BLaER1 (cell line): ENCODE data around the gene PALM.
A peak's percentile ranks its signal among the peaks of the same experiment; 100 is the strongest.
"Not testable (repeated sequence)": the region's sequence is repeated elsewhere in the genome, so short reads cannot be mapped to it uniquely, and the experiment has no call there.

Experiments
- H3K27ac ChIP-seq: shearing (Covaris generic); formaldehyde crosslinking; 2 replicates; pipeline ENCODE4 v1.8.1; 2022
- H3K27me3 ChIP-seq: shearing (Covaris generic); formaldehyde crosslinking; 2 replicates; pipeline ENCODE4 v1.8.1; 2022
- H3K36me3 ChIP-seq: shearing (Covaris generic); formaldehyde crosslinking; 2 replicates; pipeline ENCODE4 v1.8.1; 2022
- H3K4me1 ChIP-seq: shearing (Covaris generic); formaldehyde crosslinking; 2 replicates; pipeline ENCODE4 v1.8.1; 2022
- H3K4me2 ChIP-seq: shearing (Covaris generic); formaldehyde crosslinking; 2 replicates; pipeline ENCODE4 v1.8.1; 2022
- H3K4me3 ChIP-seq: shearing (Covaris generic); formaldehyde crosslinking; 2 replicates; pipeline ENCODE4 v1.8.1; 2022
- H3K9ac ChIP-seq: shearing (Covaris generic); formaldehyde crosslinking; 2 replicates; pipeline ENCODE4 v1.8.1; 2022
- H3K9me3 ChIP-seq: shearing (Covaris generic); formaldehyde crosslinking; 2 replicates; pipeline ENCODE4 v1.8.1; 2022
- H4K20me1 ChIP-seq: shearing (Covaris generic); formaldehyde crosslinking; 2 replicates; pipeline ENCODE4 v1.8.1; 2022
- Cebpa-rat ChIP-seq: shearing (Covaris generic); IDR thresholded peaks from 2 replicates; pipeline ENCODE4 v1.8.1; 2022

The PALM gene

DNA sequence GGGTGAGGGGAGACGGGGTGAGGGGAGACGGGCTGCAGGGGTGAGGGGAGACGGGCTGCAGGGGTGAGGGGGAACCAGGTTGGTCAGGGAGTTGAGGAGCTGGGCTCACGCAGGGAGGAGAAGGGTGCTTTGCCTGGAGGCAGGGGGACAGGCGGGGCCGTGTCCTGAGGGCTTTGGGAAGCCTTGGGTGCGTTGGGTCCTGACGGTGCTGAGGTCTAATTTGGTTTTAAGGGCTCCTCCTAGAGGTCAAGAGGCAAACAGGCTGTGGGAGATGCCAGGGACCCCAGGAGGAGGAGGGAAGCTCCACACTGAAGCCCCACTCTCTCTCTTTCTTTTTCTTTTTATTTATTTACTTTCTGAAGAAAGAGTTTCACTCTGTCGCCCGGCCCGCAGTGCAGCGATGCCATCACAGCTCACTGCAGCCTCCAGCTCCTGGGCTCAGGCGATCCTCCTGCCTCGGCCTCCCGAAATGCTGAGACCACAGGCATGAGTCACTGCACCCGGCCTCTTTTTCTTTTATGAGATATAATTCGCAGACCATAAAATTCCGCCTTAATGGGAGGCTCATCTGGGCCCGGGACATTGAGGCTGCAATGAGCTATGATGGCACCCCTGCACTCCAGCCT lies 32.9 kb downstream of the PALM start:
- Histone ChIP-seq H3K9ac (no peak overlapping the region), H3K36me3 (peaks cover 71% of the 10 kb centered on the region), H3K4me1 (peaks cover 8% of the 10 kb centered on the region), H4K20me1 (peaks cover 16% of the 10 kb centered on the region), H3K27me3 (no peaks in the 10 kb centered on the region), H3K27ac (no peak overlapping the region), H3K4me3 (no peak overlapping the region), H3K9me3 (peaks cover 40% of the 10 kb centered on the region), H3K4me2 (no peak overlapping the region)
- TF ChIP-seq Cebpa-rat, result no peak

DNA sequence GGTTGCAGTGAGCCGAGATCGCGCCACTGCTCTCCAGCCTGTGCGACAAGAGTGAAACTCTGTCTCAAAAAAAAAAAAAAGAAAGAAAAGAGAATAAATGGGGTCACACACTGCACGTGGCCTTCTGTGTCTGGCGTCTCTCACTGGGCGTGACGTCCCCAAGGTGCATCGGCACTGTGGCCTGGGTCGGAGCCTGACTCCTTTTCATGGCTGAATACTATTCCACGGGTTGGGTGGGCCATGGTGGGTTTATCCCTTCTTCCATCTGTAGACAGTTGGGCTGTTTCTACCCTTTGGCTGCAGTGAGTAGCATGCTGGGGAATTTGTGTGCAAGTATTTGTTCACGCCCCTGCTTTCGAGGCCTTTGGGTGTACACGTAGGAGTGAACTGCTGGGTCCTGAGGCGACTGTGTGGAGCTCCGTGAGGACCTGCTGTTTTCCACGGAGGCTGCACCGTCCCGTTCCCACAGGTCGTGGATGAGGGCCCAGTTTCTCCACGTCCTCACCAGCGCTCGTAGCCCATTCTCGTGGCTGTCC lies 33.9 kb downstream of the PALM start:
- peaks cover 49% of the 10 kb centered on the region for H3K9me3 ChIP-seq
- H3K4me2 ChIP-seq, result peak overlapping the region; percentile 24
- H3K9ac ChIP-seq, result no peak overlapping the region
- no peak overlapping the region for H3K4me3 ChIP-seq
- no peaks in the 10 kb centered on the region for H3K27me3 ChIP-seq
- TF ChIP-seq Cebpa-rat, result no peak
- H3K4me1 ChIP-seq, result peaks cover 8% of the 10 kb centered on the region
- H3K27ac ChIP-seq, result no peak overlapping the region
- H4K20me1 ChIP-seq, result peaks cover 9% of the 10 kb centered on the region
- H3K36me3 ChIP-seq, result peaks cover 72% of the 10 kb centered on the region

DNA sequence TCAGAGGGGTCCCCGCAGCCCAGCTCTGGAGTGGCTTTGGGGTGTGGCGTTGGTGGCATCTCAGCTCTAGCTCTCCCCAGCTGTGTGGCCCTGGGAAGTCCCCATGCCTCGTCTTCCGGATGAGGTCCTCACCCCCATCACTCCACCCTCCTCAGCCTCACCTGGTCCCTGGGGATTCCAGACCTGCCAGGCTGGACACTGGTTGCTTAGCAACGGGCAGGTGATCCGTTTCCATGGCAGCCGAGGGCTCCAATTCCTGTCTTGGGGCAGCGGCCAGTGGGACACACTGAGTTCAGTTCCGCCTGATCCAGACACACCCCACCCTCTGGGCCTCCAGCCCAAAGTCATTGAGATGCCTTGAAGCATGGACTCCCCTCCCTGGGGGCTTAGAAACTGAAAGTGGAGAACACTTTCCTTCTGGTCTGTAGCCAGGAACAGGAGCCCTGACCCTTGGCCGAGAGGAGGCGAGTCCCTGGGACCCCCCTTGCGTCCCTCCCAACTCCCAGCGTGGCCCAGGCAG lies 34.5 kb downstream of the PALM start:
- Histone ChIP-seq H3K4me3 (no peak overlapping the region), H3K9me3 (peaks cover 52% of the 10 kb centered on the region), H3K27me3 (no peaks in the 10 kb centered on the region), H4K20me1 (peaks cover 15% of the 10 kb centered on the region; the same call in 1 of the 2 replicates), H3K4me2 (peak overlapping the region; percentile 24), H3K36me3 (peaks cover 77% of the 10 kb centered on the region), H3K27ac (no peak overlapping the region), H3K9ac (no peak overlapping the region), H3K4me1 (peaks cover 8% of the 10 kb centered on the region)
- TF ChIP-seq Cebpa-rat, result no peak

GRCh38 chr19:745138-745537 lies 36.4 kb downstream of the PALM start:
- not testable (repeated sequence) for H3K4me3 ChIP-seq, H3K4me2 ChIP-seq, H3K27me3 ChIP-seq, H3K27ac ChIP-seq, H3K4me1 ChIP-seq, H3K9ac ChIP-seq
- H3K9me3 ChIP-seq, result peaks cover 52% of the 10 kb centered on the region
- H4K20me1 ChIP-seq, result 0 out of 2 replicates have a peak, but pooled peaks cover 11% of the 10 kb centered on the region
- peaks cover 60% of the 10 kb centered on the region for H3K36me3 ChIP-seq

DNA sequence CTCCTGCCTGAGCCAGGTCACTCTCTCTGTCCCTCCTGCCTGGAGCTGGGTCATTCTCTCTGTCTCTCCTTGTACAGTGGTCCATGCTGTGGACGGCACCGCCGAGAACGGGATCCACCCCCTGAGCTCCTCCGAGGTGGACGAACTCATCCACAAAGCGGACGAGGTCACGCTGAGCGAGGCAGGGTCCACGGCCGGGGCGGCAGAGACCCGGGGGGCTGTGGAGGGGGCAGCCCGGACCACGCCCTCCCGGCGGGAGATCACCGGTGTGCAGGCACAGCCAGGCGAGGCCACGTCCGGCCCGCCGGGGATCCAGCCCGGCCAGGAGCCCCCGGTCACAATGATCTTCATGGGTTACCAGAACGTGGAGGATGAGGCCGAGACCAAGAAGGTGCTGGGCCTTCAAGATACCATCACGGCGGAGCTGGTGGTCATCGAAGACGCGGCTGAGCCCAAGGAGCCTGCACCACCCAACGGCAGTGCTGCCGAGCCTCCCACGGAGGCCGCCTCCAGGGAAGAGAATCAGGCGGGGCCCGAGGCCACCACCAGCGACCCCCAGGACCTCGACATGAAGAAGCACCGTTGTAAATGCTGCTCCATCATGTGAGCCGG lies 37.6 kb downstream of the PALM start:
- H3K9ac ChIP-seq, result no peak overlapping the region
- 0 out of 2 replicates have a peak, but pooled peaks cover 11% of the 10 kb centered on the region for H4K20me1 ChIP-seq
- no peak for TF ChIP-seq Cebpa-rat
- H3K4me3 ChIP-seq, result no peak overlapping the region
- H3K4me1 ChIP-seq, result peaks cover 8% of the 10 kb centered on the region
- H3K36me3 ChIP-seq, result peaks cover 53% of the 10 kb centered on the region
- H3K27ac ChIP-seq, result no peak overlapping the region
- H3K27me3 ChIP-seq, result no peaks in the 10 kb centered on the region
- H3K9me3 ChIP-seq, result peaks cover 52% of the 10 kb centered on the region
- no peak overlapping the region for H3K4me2 ChIP-seq

DNA sequence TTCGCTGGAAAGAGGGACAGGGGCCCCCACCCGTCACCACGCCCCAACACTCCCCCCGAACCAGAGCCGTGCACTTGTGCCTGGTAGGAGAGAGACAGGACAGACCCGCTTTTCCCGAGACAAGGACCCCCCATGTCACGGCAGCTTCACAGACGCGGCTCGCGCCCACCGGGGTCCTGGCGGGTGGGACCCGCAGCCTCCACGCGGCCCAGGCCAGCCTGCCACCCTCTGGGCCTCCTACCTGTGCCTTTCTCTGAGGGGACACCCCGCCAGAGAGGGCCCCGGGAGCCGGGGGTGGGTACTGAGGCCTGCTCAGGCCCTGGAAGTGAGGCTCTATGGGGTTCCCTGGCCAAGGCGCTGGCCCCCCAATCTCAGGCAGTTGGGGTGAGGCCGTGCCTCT lies 38.2 kb downstream of the PALM start:
- H3K9me3 ChIP-seq, result peaks cover 52% of the 10 kb centered on the region
- H3K4me2 ChIP-seq, result no peak overlapping the region
- no peaks in the 10 kb centered on the region for H3K27me3 ChIP-seq
- H3K27ac ChIP-seq, result no peak overlapping the region
- H3K36me3 ChIP-seq, result peaks cover 50% of the 10 kb centered on the region
- H3K4me3 ChIP-seq, result no peak overlapping the region
- no peak for TF ChIP-seq Cebpa-rat
- H4K20me1 ChIP-seq, result 0 out of 2 replicates have a peak, but pooled peaks cover 11% of the 10 kb centered on the region
- peaks cover 8% of the 10 kb centered on the region for H3K4me1 ChIP-seq
- H3K9ac ChIP-seq, result no peak overlapping the region

- peaks cover 9% of the 10 kb centered on the region for H3K4me1 ChIP-seq
- no peak overlapping the region for H3K4me2 ChIP-seq
- no peak overlapping the region for H3K4me3 ChIP-seq
- peaks cover 43% of the 10 kb centered on the region for H3K36me3 ChIP-seq
- no peak for TF ChIP-seq Cebpa-rat
- no peak overlapping the region for H3K9ac ChIP-seq
- peaks cover 49% of the 10 kb centered on the region for H3K9me3 ChIP-seq
- H4K20me1 ChIP-seq, result 0 out of 2 replicates have a peak, but pooled peaks cover 11% of the 10 kb centered on the region
- no peak overlapping the region for H3K27ac ChIP-seq
- no peaks in the 10 kb centered on the region for H3K27me3 ChIP-seq
Observed at GRCh38 chr19:747432-748273, 38.9 kb downstream of the PALM start.

DNA sequence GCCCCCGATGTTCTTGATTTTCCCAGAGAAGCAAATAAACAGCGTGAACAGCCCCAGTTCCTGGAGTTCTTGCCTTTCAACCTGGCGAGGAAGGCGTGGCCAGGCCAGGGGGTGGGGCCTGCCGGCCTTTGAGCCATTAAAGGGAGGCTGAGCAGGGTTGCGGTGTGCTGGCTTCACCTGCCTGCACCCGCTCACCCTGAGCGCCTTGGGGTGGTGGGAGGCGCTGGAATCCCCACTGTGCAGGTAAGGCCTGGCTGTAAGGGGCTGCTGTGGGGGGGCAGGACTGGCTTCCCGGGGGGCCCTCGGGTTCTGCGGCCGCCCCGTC lies 39.5 kb downstream of the PALM start:
- peaks cover 37% of the 10 kb centered on the region for H3K36me3 ChIP-seq
- TF ChIP-seq Cebpa-rat, result no peak
- no peak overlapping the region for H3K4me2 ChIP-seq
- no peak overlapping the region for H3K4me3 ChIP-seq
- no peaks in the 10 kb centered on the region for H3K27me3 ChIP-seq
- 0 out of 2 replicates have a peak, but pooled peaks cover 11% of the 10 kb centered on the region for H4K20me1 ChIP-seq
- H3K27ac ChIP-seq, result no peak overlapping the region
- peaks cover 10% of the 10 kb centered on the region for H3K4me1 ChIP-seq
- H3K9me3 ChIP-seq, result peaks cover 43% of the 10 kb centered on the region
- H3K9ac ChIP-seq, result no peak overlapping the region

GRCh38 chr19:749811-750210 lies 41.1 kb downstream of the PALM start:
- Histone ChIP-seq H3K9ac (no peak overlapping the region), H4K20me1 (0 out of 2 replicates have a peak, but pooled peaks cover 11% of the 10 kb centered on the region), H3K36me3 (peaks cover 29% of the 10 kb centered on the region), H3K27me3 (no peaks in the 10 kb centered on the region), H3K4me1 (peaks cover 20% of the 10 kb centered on the region), H3K4me3 (no peak overlapping the region), H3K27ac (no peak overlapping the region), H3K4me2 (no peak overlapping the region), H3K9me3 (peaks cover 28% of the 10 kb centered on the region)
- no peak for TF ChIP-seq Cebpa-rat
